ENCODE results near the gene PIGO. TPM values are rescaled to one million over a fixed set of nuclear protein-coding genes. Genes with fewer than 3 reads are reported as not detected.
A peak's percentile ranks its signal among the peaks of the same experiment; 100 is the strongest.

PIGO gene
- total RNA-seq, 1 donor from 2014 or later, result 27.8 TPM

- H3K4me3 ChIP-seq (ENCODE audit: low read depth, low read length), result no peak overlapping the region
- H3K36me3 ChIP-seq (ENCODE audit: control insufficient read depth, insufficient read depth, low read length), result no peaks in the 10 kb centered on the region
- DNase-seq (ENCODE audit: low read depth), result no peak
- TF ChIP-seq CTCF (IDR thresholded peaks at IDR 0.05; ENCODE audit: insufficient read depth, low read length, poor library complexity, severe bottlenecking), result no peak
- H3K27me3 ChIP-seq (ENCODE audit: control insufficient read depth, insufficient read depth, low read length), result no peaks in the 10 kb centered on the region
These were observed 19.5 kb downstream of the PIGO start for GRCh38 chr9:35076848-35077247.

GRCh38 chr9:35075358-35075757 is 21.0 kb downstream of the PIGO start:
- DNase-seq (ENCODE audit: low read depth), result no peak
- no peak for TF ChIP-seq CTCF (IDR thresholded peaks at IDR 0.05; ENCODE audit: insufficient read depth, low read length, poor library complexity, severe bottlenecking)
- H3K4me3 ChIP-seq (ENCODE audit: low read depth, low read length), result no peak overlapping the region
- H3K27me3 ChIP-seq (ENCODE audit: control insufficient read depth, insufficient read depth, low read length), result no peaks in the 10 kb centered on the region
- H3K36me3 ChIP-seq (ENCODE audit: control insufficient read depth, insufficient read depth, low read length), result peaks cover under 1% of the 10 kb centered on the region

DNA sequence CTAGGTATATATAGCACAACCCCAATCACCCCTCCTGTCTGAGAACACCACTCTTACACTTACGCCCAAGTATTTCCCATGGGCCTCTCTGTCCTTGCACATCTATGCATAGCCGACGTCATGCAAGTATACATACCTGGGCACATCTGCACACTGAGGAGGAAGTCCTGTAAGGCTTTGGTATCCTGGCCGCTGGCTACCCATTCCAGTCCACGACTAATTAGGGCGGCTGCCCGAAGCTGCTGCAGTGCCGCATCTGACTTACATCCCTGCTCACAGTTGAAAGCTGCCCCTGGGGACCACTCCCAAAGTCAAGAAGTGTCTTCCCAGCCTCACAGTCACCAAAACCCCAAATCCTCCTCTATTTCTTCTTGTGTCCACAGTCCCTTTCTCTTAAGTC is 21.6 kb downstream of the PIGO start:
- no peak for DNase-seq (ENCODE audit: low read depth)
- H3K4me3 ChIP-seq (ENCODE audit: low read depth, low read length), result no peak overlapping the region
- peaks cover 1% of the 10 kb centered on the region for H3K36me3 ChIP-seq (ENCODE audit: control insufficient read depth, insufficient read depth, low read length)
- no peak for TF ChIP-seq CTCF (IDR thresholded peaks at IDR 0.05; ENCODE audit: insufficient read depth, low read length, poor library complexity, severe bottlenecking)
- no peaks in the 10 kb centered on the region for H3K27me3 ChIP-seq (ENCODE audit: control insufficient read depth, insufficient read depth, low read length)

- TF ChIP-seq CTCF (IDR thresholded peaks at IDR 0.05; ENCODE audit: insufficient read depth, low read length, poor library complexity, severe bottlenecking), result no peak
- no peaks in the 10 kb centered on the region for H3K27me3 ChIP-seq (ENCODE audit: control insufficient read depth, insufficient read depth, low read length)
- no peak overlapping the region for H3K4me3 ChIP-seq (ENCODE audit: low read depth, low read length)
- H3K36me3 ChIP-seq (ENCODE audit: control insufficient read depth, insufficient read depth, low read length), result peaks cover 1% of the 10 kb centered on the region
- no peak for DNase-seq (ENCODE audit: low read depth)
These were observed 22.2 kb downstream of the PIGO start for GRCh38 chr9:35074141-35074540.

GRCh38 chr9:35073279-35073612 is 23.1 kb downstream of the PIGO start:
- Histone ChIP-seq H3K36me3 (ENCODE audit: control insufficient read depth, insufficient read depth, low read length) (peaks cover 1% of the 10 kb centered on the region), H3K4me3 (ENCODE audit: low read depth, low read length) (no peak overlapping the region), H3K27me3 (ENCODE audit: control insufficient read depth, insufficient read depth, low read length) (no peaks in the 10 kb centered on the region)
- no peak for DNase-seq (ENCODE audit: low read depth)
- no peak for TF ChIP-seq CTCF (IDR thresholded peaks at IDR 0.05; ENCODE audit: insufficient read depth, low read length, poor library complexity, severe bottlenecking)

GRCh38 chr9:35072461-35073278 is 23.7 kb downstream of the PIGO start, which contains the start of gene VCP:
Gene VCP, minus strand, starts transcription at chr9:35072625. Its CDS starts 272 bp downstream, at chr9:35072353.
- peak within 1 kb of the TSS; percentile 88 for H3K4me3 ChIP-seq (ENCODE audit: low read depth, low read length)
- no peak for TF ChIP-seq CTCF (IDR thresholded peaks at IDR 0.05; ENCODE audit: insufficient read depth, low read length, poor library complexity, severe bottlenecking)
- peak; percentile 92 for DNase-seq (ENCODE audit: low read depth)
- H3K27me3 ChIP-seq (ENCODE audit: control insufficient read depth, insufficient read depth, low read length), result no peaks in the 10 kb centered on the region
- peaks cover 1% of the 10 kb centered on the region for H3K36me3 ChIP-seq (ENCODE audit: control insufficient read depth, insufficient read depth, low read length)

All from kidney epithelial cell (primary cell).